ENCODE data around the gene PIEZO1. TPM values are rescaled to one million over a fixed set of nuclear protein-coding genes. Genes with fewer than 3 reads are reported as not detected.

The PIEZO1 gene
- total and polyA plus RNA-seq, 8 donors = 75.3 to 193 (median 103) TPM

DNA sequence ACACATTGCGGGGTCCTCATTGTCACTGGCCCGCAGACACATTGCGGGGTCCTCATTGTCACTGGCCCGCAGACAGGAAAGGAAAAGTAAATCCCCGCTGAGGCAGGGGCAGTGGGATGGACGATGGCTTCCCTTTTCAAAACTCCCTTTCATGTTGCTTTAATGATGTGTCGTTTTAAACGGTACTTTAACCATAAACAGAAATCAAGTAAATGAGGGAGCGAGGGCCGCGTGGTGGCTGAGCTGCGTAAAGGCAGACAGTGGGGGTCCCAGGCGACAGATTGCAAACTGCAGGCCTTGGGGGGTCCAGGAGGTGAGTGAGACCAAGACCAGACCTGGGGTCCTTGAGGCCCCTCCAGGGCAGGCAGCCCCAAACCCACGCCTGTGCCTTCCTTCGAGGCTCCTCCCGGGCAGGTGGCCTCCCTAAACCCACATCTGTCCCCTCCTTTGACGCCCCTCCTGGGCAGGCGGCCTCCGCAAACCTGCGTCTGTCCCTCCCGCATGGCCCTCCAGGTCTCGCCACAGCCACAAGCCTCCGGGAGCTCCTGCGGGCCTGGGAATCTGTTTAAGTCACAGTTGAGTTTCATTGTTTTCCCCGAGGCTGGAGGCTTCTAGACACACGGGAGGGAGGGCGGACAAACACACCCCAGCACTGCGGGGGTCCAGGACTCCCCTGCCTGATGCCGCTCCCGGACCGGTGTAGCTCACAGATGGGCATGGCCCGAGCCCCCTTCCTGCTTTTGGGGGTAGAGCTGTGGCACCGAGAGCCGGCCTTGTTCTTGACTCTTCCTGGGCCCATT, 7.3 kb downstream of the PIEZO1 start:
- Histone ChIP-seq H3K4me3 (no peak overlapping the region), H3K27me3 (no peaks in the 10 kb centered on the region), H3K27ac (no peak overlapping the region), H3K4me1 (peaks cover 46 to 77% of the 10 kb centered on the region in 2 donors), H3K36me3 (peaks cover 0 to 9% of the 10 kb centered on the region in 2 donors), H3K9me3 (no peaks in the 10 kb centered on the region)
- ATAC-seq (no peak), DNase-seq (no peak)
- intact Hi-C loops (cut with DNase I) = no loop called here
- TF ChIP-seq CTCF (IDR thresholded peaks at IDR 0.05) = no peak

GRCh38 chr16:88775825-88776224, 9.2 kb downstream of the PIEZO1 start:
- peaks cover 38 to 75% of the 10 kb centered on the region in 2 donors for H3K4me1 ChIP-seq
- DNase-seq = no peak

DNA sequence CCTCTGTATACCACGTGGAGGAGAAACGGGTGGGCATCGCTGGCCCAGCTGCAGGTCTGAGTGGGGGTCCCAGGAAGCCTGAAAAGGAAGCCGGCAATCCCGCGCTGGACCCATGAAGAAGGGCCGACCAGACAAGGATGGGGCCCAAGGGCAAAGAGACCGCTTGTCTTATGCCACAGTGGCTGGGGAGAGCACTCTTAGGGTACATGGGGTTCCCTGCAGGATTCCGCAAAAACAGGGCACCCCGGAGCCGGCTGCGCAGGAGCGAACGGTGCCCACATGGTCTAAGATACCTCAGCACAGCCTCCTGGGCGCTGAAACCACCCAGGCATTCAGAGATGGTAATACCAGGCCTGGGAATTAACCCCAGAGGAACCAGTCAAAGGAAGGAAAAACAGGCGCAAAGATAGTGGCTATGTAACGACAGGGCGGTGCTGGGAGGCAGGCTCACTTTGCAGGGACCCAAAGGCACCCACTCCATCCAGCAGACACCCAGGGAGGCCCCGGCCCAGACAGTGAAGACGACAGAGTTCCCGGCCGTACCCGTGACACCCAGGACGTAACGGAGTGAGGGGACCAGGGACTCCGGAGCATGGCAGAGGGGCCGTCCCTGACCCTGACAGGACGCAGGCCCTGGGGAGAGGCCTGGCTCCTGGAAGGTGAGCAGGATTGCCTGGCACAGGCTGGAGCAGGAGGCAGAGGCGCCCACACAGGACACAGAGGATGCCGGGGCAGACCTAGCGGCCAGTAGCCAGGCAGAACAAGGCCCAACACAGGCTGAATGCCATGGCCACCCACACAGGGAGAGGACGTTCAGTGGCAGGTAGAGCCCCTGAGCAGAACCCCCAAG, 10.3 kb downstream of the PIEZO1 start:
- TF ChIP-seq CTCF (IDR thresholded peaks at IDR 0.05) = no peak
- Histone ChIP-seq H3K27ac (peak overlapping the region in 1 of 2 donors; percentile 55), H3K4me3 (no peak overlapping the region), H3K27me3 (no peaks in the 10 kb centered on the region), H3K4me1 (peaks cover 39 to 75% of the 10 kb centered on the region in 2 donors), H3K36me3 (peaks cover 0 to 9% of the 10 kb centered on the region in 2 donors), H3K9me3 (no peaks in the 10 kb centered on the region)
- intact Hi-C loops (cut with DNase I) = no loop called here
- DNase-seq = no peak
- ATAC-seq = no peak

More at GRCh38 chr16:88775825-88776224, 9.2 kb downstream of the PIEZO1 start:
- Histone ChIP-seq H3K36me3 (peaks cover 0 to 9% of the 10 kb centered on the region in 2 donors), H3K4me3 (no peak overlapping the region), H3K27me3 (no peaks in the 10 kb centered on the region), H3K9me3 (no peaks in the 10 kb centered on the region), H3K27ac (no peak overlapping the region)
- ATAC-seq = no peak
- no peak for TF ChIP-seq CTCF (IDR thresholded peaks at IDR 0.05)
- intact Hi-C loops (cut with DNase I) = no loop called here

DNA sequence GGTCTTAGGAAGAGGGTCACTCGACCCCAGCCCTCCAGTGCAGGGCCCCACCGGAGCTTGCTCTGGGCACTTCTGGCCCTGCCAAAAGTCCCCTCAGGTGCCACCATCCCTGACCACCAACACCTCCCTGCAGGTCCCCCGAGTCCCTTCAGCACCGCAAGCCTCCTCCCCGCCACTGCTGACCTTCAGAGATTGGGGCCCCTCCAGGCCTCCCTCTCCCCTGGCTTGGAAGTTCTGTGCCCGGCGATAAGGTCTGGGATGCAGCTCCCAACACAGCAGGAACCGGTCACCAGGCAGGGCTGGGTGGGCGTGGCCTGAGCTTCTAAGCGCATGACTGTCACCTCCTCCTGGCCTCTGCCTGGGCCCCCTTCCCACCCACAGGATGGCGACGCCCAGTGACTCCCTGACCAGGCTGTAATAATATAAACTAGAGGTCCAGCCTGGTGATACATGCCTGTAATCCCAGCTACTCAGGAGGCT, 11.2 kb downstream of the PIEZO1 start:
- Histone ChIP-seq H3K4me3 (no peak overlapping the region), H3K27ac (peak overlapping the region; percentile 55 to 56), H3K27me3 (no peaks in the 10 kb centered on the region), H3K4me1 (peaks cover 44 to 75% of the 10 kb centered on the region in 2 donors), H3K9me3 (no peaks in the 10 kb centered on the region), H3K36me3 (peaks cover 0 to 9% of the 10 kb centered on the region in 2 donors)
- intact Hi-C loops (cut with DNase I) = no loop called here
- DNase-seq (peak; percentile 68 to 85 (median 80)), ATAC-seq (peak; percentile 8)
- TF ChIP-seq CTCF (IDR thresholded peaks at IDR 0.05) = no peak

Measured in left lung (tissue), 10 donors.